Gastroesophageal sphincter (tissue), 3 donors: Measurements from ENCODE around the gene VWA2.

ENCODE experiments used
- EP300 ChIP-seq: sonication (generic); formaldehyde crosslinking; IDR thresholded peaks from one replicate; pipeline ENCODE4 v1.6.1; 2017; ENCODE audit warnings: antibody characterized with exemption, mild to moderate bottlenecking
- TF ChIP-seq, protein P1 (sequence below), 4 experiments: fragments of 200-600 bp in 2 of 4; fragments of 450-650 bp in 2 of 4; sonication (generic) in 1 of 4; IDR thresholded peaks; one replicate each; pipeline ENCODE4 v1.5.1; 2017 to 2019; ENCODE audit warnings: antibody characterized with exemption in 4 of 4, mild to moderate bottlenecking in 2 of 4, moderate library complexity in 2 of 4

DNA sequence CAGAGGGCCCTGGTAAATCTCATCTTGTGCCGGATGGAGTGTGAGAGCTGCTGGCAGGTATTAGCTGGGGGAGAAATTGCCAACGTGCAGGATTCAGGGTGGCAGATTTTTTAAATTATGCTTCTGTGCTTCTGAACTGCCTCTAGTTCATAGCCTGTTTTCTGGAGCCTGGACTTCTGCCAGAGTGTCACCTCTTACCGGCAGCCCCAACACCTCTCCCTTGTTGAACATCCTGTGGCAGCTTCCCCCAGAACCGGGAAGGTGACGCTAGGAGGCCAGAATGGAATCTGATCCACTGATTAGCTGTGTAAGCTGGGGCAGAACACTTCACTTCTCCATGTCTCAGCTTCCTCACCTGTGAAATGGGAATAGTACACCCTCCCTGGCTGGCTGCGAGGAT lies 5.1 kb downstream of the VWA2 start:
- TF ChIP-seq, protein P1, sequence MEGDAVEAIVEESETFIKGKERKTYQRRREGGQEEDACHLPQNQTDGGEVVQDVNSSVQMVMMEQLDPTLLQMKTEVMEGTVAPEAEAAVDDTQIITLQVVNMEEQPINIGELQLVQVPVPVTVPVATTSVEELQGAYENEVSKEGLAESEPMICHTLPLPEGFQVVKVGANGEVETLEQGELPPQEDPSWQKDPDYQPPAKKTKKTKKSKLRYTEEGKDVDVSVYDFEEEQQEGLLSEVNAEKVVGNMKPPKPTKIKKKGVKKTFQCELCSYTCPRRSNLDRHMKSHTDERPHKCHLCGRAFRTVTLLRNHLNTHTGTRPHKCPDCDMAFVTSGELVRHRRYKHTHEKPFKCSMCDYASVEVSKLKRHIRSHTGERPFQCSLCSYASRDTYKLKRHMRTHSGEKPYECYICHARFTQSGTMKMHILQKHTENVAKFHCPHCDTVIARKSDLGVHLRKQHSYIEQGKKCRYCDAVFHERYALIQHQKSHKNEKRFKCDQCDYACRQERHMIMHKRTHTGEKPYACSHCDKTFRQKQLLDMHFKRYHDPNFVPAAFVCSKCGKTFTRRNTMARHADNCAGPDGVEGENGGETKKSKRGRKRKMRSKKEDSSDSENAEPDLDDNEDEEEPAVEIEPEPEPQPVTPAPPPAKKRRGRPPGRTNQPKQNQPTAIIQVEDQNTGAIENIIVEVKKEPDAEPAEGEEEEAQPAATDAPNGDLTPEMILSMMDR (IDR thresholded peaks at IDR 0.05) = no peak
- no peak for TF ChIP-seq EP300
